GM21526 (cell line): ENCODE results near the gene RHOV.

Experiments
- ATAC-seq: cut with Tn5 transposase; IDR thresholded peaks from one replicate; pipeline ENCODE4 v1.9.1; 2021; ENCODE audit warnings: moderate library complexity; ENCODE audit not compliant: unreplicated experiment, low FRiP score

RHOV gene

DNA sequence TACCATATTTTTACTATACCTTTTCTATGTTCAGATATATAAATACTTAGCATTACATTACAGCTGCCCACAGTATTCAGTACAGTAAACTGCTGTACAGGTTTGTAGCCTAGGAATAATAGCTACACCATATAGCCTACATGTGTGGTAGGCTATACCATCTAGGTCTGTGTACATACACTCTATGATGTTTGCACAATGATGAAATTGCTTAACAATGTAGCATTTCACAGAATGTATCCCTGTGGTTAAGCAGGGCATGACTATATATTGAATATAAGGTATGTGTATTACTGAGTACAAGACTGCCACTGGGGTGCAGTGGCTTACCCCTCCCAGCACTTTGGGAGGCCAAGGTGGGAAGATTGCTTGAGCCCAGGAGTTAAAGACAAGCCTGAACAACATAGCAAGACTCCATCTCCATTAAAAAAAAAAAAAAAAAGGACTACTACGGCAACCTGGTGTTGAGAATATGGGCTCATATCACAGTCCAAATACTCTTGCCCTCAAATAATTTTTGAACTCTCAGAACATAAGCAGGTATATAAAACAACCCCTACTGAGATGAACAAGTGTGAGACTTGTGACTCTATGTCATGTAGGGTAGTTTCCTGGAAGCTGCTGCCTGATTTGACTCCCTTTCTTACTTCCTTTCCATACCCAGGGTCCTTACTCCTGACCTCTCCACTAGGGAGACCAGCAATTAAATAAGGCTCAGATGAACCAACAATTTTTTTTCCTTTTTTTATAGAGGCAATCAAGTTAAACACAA lies 50.3 kb downstream of the RHOV start:
- no peak for ATAC-seq
